A673 (cell line): Measurements from ENCODE around the gene NRDE2. TPM values are rescaled to one million over a fixed set of nuclear protein-coding genes. Genes with fewer than 3 reads are reported as not detected.

ENCODE experiments used
- BruUV-seq: library from RNA; stranded (reverse); fragments of 400-500 nt; replicated peaks from 2 replicates; lab custom pipeline; 2021; lab: Mats Ljungman, UMichigan
- CTCF ChIA-PET: fragments of 300-600 bp; sonication (Branson Sonifier 250); formaldehyde crosslinking; loops from one replicate; lab custom pipeline; 2022; ENCODE audit warnings: antibody characterized with exemption; lab: Charles Lee
- POLR2A ChIA-PET: fragments of 300-600 bp; sonication (Branson Sonifier 250); formaldehyde crosslinking; loops from one replicate; lab custom pipeline; 2022; ENCODE audit warnings: antibody characterized with exemption; ENCODE audit not compliant: low non-redundant PET; lab: Charles Lee
- DNase-seq: peaks from one replicate; pipeline ENCODE4 v3.0.0-alpha.2; 2015; ENCODE audit warnings: low spot score
- H3K27ac ChIP-seq: fragments of 200-600 bp; sonication (generic); 2 replicates; pipeline ENCODE4 v1.5.1; 2016; ENCODE audit warnings: mixed run types, low read depth, mild to moderate bottlenecking, mixed read lengths, antibody characterized with exemption, low read length; ENCODE audit not compliant: poor library complexity, severe bottlenecking
- H3K27me3 ChIP-seq: fragments of 200-600 bp; sonication (generic); replicated peaks from 2 replicates; pipeline ENCODE4 v1.6.1; 2017; ENCODE audit warnings: mixed run types, low read depth, mild to moderate bottlenecking, mixed read lengths, antibody characterized with exemption, low read length; ENCODE audit not compliant: insufficient read depth, poor library complexity
- H3K36me3 ChIP-seq: fragments of 200-600 bp; sonication (generic); 2 replicates; pipeline ENCODE4 v1.6.1; 2016; ENCODE audit warnings: mixed run types, mild to moderate bottlenecking, mixed read lengths, antibody characterized with exemption, low read length; ENCODE audit not compliant: insufficient read depth, poor library complexity, severe bottlenecking
- H3K4me1 ChIP-seq: fragments of 200-600 bp; sonication (generic); 2 replicates; pipeline ENCODE4 v1.6.1; 2017; ENCODE audit warnings: mixed run types, mild to moderate bottlenecking, mixed read lengths, antibody characterized with exemption, low read length; ENCODE audit not compliant: insufficient read depth, poor library complexity, severe bottlenecking
- H3K4me3 ChIP-seq: fragments of 200-600 bp; sonication (generic); 2 replicates; pipeline ENCODE4 v1.5.1; 2016; ENCODE audit warnings: low read depth, mixed run types, mild to moderate bottlenecking, mixed read lengths, low read length; ENCODE audit not compliant: poor library complexity, severe bottlenecking
- H3K9me3 ChIP-seq: fragments of 200-600 bp; sonication (generic); 2 replicates; pipeline ENCODE4 v1.6.1; 2016; ENCODE audit warnings: mixed run types, low read depth, mild to moderate bottlenecking, mixed read lengths, antibody characterized with exemption, low read length; ENCODE audit not compliant: poor library complexity, severe bottlenecking
- EZH2 ChIP-seq: fragments of 200-600 bp; sonication (generic); IDR thresholded peaks from 2 replicates; pipeline ENCODE4 v1.6.1; 2017; ENCODE audit warnings: borderline replicate concordance, low read depth, mild to moderate bottlenecking, mixed read lengths, antibody characterized with exemption, low read length; ENCODE audit not compliant: poor library complexity, severe bottlenecking
- intact Hi-C: fragments of 100-400 bp; cut with micrococcal nuclease; formaldehyde crosslinking; loops from one replicate; pipeline ENCODE4 v1.10.0; 2022; ENCODE audit not compliant: unreplicated experiment
- total RNA-seq: library from RNA; stranded (reverse); gene quantifications from 2 replicates; pipeline ENCODE4 v1.2.3, GENCODE V29; 2021
- TF ChIP-seq, protein P1 (sequence below): fragments of 300-800, 200-600 bp; sonication (generic); conservative IDR thresholded peaks from 2 replicates; pipeline ENCODE4 v1.5.1; 2017; ENCODE audit warnings: low read depth, mild to moderate bottlenecking, antibody characterized with exemption, low read length, moderate library complexity, mixed read lengths

The NRDE2 gene
- total RNA-seq, 1 experiment from 2014 or later = 19.7 TPM

DNA sequence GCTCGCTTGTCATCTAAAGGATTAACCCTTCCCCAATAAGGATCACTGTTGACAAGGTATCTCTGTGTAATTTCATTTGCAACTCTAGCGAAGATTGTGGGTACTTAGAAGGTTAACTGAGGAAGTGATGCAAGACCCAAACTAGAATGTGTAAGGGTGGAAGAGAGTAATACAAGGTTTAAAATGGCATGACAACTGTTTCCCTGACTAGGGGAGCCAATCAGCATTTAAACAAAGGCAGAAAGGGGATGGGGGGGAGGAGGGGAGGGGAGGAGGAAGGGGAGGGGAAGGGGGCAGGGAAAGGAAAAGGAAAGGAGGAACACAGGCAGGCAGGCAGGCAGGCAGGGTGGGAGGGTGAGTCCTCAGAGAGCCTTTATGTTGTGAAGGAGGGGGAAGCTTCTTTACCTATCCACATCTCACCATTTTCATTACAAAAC, 31.1 kb downstream of the NRDE2 start:
- DNase-seq = peak; percentile 38
- H3K9me3 ChIP-seq = no peaks in the 10 kb centered on the region
- H3K27me3 ChIP-seq = no peaks in the 10 kb centered on the region
- POLR2A ChIA-PET = interaction anchor here (0.5 kb wide), 1 partner anchor 1058 kb away, joined by 4 read pairs; no protein-coding TSS in a partner anchor
- peaks cover 23% of the 10 kb centered on the region for H3K4me1 ChIP-seq
- BruUV-seq = no TSS peak
- peak overlapping the region; percentile 76 for H3K27ac ChIP-seq
- CTCF ChIA-PET = interaction anchor here (3.3 kb wide), 1 partner anchor 459 kb away, joined by 26 read pairs; no protein-coding TSS in a partner anchor
- H3K4me3 ChIP-seq = no peak overlapping the region
- H3K36me3 ChIP-seq = no peaks in the 10 kb centered on the region
- TF ChIP-seq, protein P1, sequence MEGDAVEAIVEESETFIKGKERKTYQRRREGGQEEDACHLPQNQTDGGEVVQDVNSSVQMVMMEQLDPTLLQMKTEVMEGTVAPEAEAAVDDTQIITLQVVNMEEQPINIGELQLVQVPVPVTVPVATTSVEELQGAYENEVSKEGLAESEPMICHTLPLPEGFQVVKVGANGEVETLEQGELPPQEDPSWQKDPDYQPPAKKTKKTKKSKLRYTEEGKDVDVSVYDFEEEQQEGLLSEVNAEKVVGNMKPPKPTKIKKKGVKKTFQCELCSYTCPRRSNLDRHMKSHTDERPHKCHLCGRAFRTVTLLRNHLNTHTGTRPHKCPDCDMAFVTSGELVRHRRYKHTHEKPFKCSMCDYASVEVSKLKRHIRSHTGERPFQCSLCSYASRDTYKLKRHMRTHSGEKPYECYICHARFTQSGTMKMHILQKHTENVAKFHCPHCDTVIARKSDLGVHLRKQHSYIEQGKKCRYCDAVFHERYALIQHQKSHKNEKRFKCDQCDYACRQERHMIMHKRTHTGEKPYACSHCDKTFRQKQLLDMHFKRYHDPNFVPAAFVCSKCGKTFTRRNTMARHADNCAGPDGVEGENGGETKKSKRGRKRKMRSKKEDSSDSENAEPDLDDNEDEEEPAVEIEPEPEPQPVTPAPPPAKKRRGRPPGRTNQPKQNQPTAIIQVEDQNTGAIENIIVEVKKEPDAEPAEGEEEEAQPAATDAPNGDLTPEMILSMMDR = no peak
- no peak for TF ChIP-seq EZH2
- intact Hi-C loops = loop anchor here (1.0 to 5.0 kb wide), 5 partner anchors 97 to 597 kb away; partner anchors contain the start of gene CALM1

DNA sequence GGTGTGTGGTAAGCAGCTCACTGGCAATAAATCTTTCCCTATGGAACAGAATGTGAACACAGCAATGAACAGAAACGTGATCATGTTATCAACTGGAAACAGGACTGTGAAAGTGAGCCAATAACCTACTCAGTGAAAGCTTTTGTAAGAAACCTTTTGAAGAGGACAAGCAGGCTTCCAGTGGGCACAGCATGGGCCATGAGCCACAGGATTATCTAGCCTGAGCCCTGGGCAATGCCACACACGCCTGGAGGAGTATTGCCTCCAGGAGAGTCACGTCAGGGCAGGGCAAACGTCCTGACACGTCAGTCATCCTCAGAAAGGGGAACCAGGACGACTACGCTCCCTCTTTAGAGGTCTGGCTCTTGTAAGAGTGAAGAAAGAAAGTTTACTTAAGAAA, 32.3 kb downstream of the NRDE2 start:
- H3K27me3 ChIP-seq = no peaks in the 10 kb centered on the region
- BruUV-seq = no TSS peak
- peak overlapping the region; percentile 59 for H3K27ac ChIP-seq
- H3K36me3 ChIP-seq = no peaks in the 10 kb centered on the region
- H3K9me3 ChIP-seq = no peaks in the 10 kb centered on the region
- TF ChIP-seq, protein P1 = no peak
- no peak for TF ChIP-seq EZH2
- ChIA-PET CTCF (no interaction called here), POLR2A (interaction anchor here (0.6 kb wide), 1 partner anchor 10 kb away, joined by 3 read pairs; no protein-coding TSS in a partner anchor)
- intact Hi-C loops = no loop called here
- peaks cover 23% of the 10 kb centered on the region for H3K4me1 ChIP-seq
- DNase-seq = no peak
- H3K4me3 ChIP-seq = no peak overlapping the region

DNA sequence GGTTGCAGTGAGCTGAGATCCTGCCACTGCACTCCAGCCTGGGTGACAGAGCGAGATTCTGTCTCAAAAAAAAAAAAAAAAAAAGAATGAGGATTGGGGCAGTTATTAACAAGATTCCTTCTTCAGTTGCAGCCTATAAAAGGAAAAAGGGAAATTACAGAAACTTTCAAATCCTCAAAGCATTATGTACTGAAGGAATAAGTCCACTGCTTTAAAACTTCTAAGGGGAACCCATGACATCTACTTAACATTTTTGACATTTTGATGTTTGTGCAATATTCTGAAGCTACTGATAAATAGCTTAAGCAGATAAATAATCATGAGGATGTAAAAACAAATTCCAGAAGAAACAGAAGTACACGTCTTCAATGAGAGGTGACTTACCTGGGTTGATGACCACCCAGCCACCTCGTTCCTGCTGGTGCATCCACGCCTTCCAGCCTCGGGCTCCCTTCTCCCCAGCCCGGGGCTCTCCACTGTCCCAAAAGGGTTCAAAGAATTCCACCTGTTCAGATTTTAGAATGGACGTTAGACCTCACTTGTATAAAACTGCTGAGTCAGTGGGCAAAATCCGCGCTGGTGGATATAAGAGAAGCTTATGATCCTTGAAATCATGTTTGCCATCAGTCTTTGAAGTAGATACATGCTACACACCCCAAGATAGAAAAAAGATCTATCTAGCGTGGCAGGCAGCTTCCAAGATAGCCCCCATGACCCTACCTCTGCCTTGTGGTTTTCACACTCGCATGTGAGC, 33.7 kb downstream of the NRDE2 start:
- Histone ChIP-seq H3K27me3 (no peaks in the 10 kb centered on the region), H3K36me3 (no peaks in the 10 kb centered on the region), H3K9me3 (no peaks in the 10 kb centered on the region), H3K27ac (no peak overlapping the region), H3K4me3 (no peak overlapping the region), H3K4me1 (peaks cover 23% of the 10 kb centered on the region)
- no peak for DNase-seq
- intact Hi-C loops = no loop called here
- ChIA-PET CTCF (no interaction called here), POLR2A (no interaction called here)
- no peak for TF ChIP-seq EZH2
- TF ChIP-seq, protein P1 = no peak
- no TSS peak for BruUV-seq
